Prostate gland (tissue), 2 donors: ENCODE data around the gene PGPEP1.

Experiments used
- POLR2A ChIP-seq: fragments of 450-650 bp; IDR thresholded peaks from one replicate; pipeline ENCODE4 v1.6.1; 2016; ENCODE audit warnings: antibody characterized with exemption, mild to moderate bottlenecking
- POLR2AphosphoS5 ChIP-seq: sonication (generic); formaldehyde crosslinking; IDR thresholded peaks from one replicate; pipeline ENCODE4 v1.6.1; 2017; ENCODE audit warnings: antibody characterized with exemption
- TF ChIP-seq, protein P1 (sequence below), 4 experiments: fragments of 200-600 bp in 2 of 4; fragments of 450-650 bp in 2 of 4; sonication (generic) in 2 of 4; IDR thresholded peaks; 1 replicate in 3 of 4; 2 replicates in 1 of 4; pipeline ENCODE4 v1.5.1; 2016 to 2019; ENCODE audit warnings: antibody characterized with exemption in 4 of 4, mild to moderate bottlenecking in 2 of 4, moderate library complexity in 2 of 4

DNA sequence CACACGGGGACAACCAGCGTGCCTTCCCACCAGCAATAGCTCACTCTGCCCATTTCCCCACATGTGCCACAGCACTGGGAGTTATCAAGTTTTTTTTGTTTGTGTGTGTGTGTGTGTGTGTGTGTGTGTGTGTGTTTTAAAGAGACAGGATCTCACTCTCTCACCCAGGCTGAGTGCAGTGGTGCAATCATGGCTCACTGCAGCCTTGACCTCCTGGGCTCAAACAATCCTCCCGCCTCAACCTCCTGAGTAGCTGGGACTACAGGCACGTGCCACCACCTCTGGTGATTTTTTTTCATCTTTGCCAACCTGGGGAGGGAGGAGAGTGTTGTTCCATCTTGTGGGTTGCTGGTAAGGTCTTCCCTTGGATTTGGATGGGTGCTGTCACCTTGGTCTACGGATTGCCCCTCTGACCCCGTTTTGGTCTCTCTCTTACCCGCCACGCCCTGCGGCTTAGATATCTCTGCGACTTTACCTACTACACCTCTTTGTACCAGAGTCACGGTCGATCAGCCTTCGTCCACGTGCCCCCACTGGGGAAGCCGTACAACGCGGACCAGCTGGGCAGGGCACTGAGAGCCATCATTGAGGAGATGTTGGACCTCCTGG is 22.6 kb downstream of the PGPEP1 start:
- TF ChIP-seq POLR2A (no peak), POLR2AphosphoS5 (no peak)
- TF ChIP-seq, protein P1, sequence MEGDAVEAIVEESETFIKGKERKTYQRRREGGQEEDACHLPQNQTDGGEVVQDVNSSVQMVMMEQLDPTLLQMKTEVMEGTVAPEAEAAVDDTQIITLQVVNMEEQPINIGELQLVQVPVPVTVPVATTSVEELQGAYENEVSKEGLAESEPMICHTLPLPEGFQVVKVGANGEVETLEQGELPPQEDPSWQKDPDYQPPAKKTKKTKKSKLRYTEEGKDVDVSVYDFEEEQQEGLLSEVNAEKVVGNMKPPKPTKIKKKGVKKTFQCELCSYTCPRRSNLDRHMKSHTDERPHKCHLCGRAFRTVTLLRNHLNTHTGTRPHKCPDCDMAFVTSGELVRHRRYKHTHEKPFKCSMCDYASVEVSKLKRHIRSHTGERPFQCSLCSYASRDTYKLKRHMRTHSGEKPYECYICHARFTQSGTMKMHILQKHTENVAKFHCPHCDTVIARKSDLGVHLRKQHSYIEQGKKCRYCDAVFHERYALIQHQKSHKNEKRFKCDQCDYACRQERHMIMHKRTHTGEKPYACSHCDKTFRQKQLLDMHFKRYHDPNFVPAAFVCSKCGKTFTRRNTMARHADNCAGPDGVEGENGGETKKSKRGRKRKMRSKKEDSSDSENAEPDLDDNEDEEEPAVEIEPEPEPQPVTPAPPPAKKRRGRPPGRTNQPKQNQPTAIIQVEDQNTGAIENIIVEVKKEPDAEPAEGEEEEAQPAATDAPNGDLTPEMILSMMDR (IDR thresholded peaks at IDR 0.05), result no peak
